ENCODE data around the gene NTN5. TPM values are rescaled to one million over a fixed set of nuclear protein-coding genes. Genes with fewer than 3 reads are reported as not detected.

Gene NTN5
- total and polyA plus RNA-seq, 11 donors, result 0.11 to 0.42 (median 0.16) TPM; not detected in 7

- ATAC-seq, result no peak
- peak overlapping the region in 10 of 12 donors; percentile 54 to 69 (median 60) for H3K4me3 ChIP-seq
- no peaks in the 10 kb centered on the region for H3K36me3 ChIP-seq
- WGBS, 4 donors, result 10 to 14% (median 12%) methylated on average over 7 to 10 of the region's 10 CpGs
- peak overlapping the region in 9 of 12 donors; percentile 56 to 89 (median 83) for H3K27ac ChIP-seq
- no peaks in the 10 kb centered on the region for H3K27me3 ChIP-seq
- no peaks in the 10 kb centered on the region for H3K9me3 ChIP-seq
- peaks cover 0 to 29% (median 13%) of the 10 kb centered on the region in 12 donors for H3K4me1 ChIP-seq
- DNase-seq, result no peak
- intact Hi-C loops (cut with DNase I), result loop anchor here (1.0 to 10.0 kb wide), 14 partner anchors 29 to 328 kb away; partner anchors contain the start of genes HSD17B14 (in 6 of the 10), MAMSTR (in 2 of the 10) and FTL (in 1 of the 10)
- TF ChIP-seq POLR2A (IDR thresholded peaks at IDR 0.05) (no peak), CTCF (IDR thresholded peaks at IDR 0.05) (no peak)
Observed at GRCh38 chr19:48646722-48647216, 26.0 kb downstream of the NTN5 start.

GRCh38 chr19:48646001-48646721, 26.7 kb downstream of the NTN5 start, which contains the start of gene CA11:
CA11 (minus strand) TSS chr19:48646187; CDS start chr19:48645632, 555 bp downstream.
- peak; percentile 89 to 94 (median 91) for DNase-seq
- peak; percentile 69 to 92 (median 92) for ATAC-seq
- intact Hi-C loops (cut with DNase I), result loop anchor here (1.0 to 10.0 kb wide), 14 partner anchors 29 to 329 kb away; partner anchors contain the start of genes HSD17B14 (in 6 of the 10), MAMSTR (in 2 of the 10) and FTL (in 1 of the 10)
- H3K4me1 ChIP-seq, result peaks cover 0 to 29% (median 13%) of the 10 kb centered on the region in 12 donors
- H3K4me3 ChIP-seq, result peak within 1 kb of the TSS; percentile 2 to 69 (median 58)
- H3K27me3 ChIP-seq, result no peaks in the 10 kb centered on the region
- TF ChIP-seq CTCF (IDR thresholded peaks at IDR 0.05) (peak; percentile 82 to 98 (median 90)), POLR2A (IDR thresholded peaks at IDR 0.05) (no peak)
- no peaks in the 10 kb centered on the region for H3K36me3 ChIP-seq
- 0 to 3% (median 1%) methylated on average over 14 to 33 of the region's 33 CpGs for WGBS, 4 donors
- peak within 1 kb of the TSS; percentile 56 to 91 (median 82) for H3K27ac ChIP-seq
- H3K9me3 ChIP-seq, result no peaks in the 10 kb centered on the region

GRCh38 chr19:48645620-48646000, 27.2 kb downstream of the NTN5 start:
- 0 to 2% (median 1%) methylated on average over 6 of the region's 6 CpGs for WGBS, 4 donors
- Histone ChIP-seq H3K27me3 (no peaks in the 10 kb centered on the region), H3K27ac (peak overlapping the region; percentile 56 to 91 (median 82)), H3K36me3 (no peaks in the 10 kb centered on the region), H3K4me1 (peaks cover 0 to 29% (median 13%) of the 10 kb centered on the region in 12 donors), H3K9me3 (no peaks in the 10 kb centered on the region), H3K4me3 (peak overlapping the region; percentile 2 to 69 (median 58))
- ATAC-seq (peak in 3 of 4 donors; percentile 1 to 11 (median 7)), DNase-seq (no peak)
- TF ChIP-seq CTCF (IDR thresholded peaks at IDR 0.05) (no peak), POLR2A (IDR thresholded peaks at IDR 0.05) (no peak)
- intact Hi-C loops (cut with DNase I), result loop anchor here (5.0 to 10.0 kb wide), 10 partner anchors 69 to 329 kb away; partner anchors contain the start of genes HSD17B14 (in 6 of the 10), MAMSTR (in 2 of the 10) and FTL (in 1 of the 10)

Data from heart left ventricle (tissue), 16 donors.